Midbrain (tissue), 1 donor: ENCODE measurements around the gene CLBA1.

Experiments
- DNase-seq: peaks from one replicate; lab custom pipeline; 2025; lab: John Stamatoyannopoulos, UW

The CLBA1 gene

DNA sequence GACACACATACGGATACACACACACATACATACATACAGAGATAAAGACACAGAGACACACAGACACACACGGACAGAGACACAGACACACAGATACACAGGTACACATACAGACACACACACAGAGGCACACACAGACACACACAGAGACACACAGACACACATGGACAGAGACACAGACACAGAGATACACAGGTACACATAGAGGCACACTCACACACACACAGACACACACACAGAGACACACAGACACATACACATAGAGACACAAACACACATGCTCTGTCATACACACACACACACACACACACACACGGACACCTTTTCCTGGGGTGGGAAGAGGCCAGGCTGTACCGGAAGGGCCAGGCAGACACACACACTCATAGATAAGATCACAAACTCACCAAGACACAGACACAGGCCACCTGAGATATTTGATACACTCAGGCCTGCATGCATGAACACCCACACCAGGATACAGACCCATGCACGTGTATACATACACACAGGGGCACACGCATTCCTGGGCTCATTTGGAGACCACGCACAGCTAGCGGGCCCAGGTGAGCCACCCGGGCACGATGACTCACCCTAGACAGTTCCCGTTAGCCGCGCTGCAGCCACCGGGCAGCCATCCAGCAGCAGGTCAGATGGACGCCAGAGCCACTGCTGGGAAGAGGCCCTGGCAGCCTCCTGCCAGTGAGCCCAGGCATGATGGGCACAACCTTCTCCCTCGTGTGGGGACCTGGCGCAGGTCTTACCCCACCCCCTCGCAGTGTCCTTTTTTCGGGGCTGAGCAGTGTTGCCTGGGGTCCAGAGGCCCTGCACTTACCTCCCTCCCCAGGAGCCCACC, 5.6 kb upstream of the CLBA1 start:
- DNase-seq, result no peak

DNA sequence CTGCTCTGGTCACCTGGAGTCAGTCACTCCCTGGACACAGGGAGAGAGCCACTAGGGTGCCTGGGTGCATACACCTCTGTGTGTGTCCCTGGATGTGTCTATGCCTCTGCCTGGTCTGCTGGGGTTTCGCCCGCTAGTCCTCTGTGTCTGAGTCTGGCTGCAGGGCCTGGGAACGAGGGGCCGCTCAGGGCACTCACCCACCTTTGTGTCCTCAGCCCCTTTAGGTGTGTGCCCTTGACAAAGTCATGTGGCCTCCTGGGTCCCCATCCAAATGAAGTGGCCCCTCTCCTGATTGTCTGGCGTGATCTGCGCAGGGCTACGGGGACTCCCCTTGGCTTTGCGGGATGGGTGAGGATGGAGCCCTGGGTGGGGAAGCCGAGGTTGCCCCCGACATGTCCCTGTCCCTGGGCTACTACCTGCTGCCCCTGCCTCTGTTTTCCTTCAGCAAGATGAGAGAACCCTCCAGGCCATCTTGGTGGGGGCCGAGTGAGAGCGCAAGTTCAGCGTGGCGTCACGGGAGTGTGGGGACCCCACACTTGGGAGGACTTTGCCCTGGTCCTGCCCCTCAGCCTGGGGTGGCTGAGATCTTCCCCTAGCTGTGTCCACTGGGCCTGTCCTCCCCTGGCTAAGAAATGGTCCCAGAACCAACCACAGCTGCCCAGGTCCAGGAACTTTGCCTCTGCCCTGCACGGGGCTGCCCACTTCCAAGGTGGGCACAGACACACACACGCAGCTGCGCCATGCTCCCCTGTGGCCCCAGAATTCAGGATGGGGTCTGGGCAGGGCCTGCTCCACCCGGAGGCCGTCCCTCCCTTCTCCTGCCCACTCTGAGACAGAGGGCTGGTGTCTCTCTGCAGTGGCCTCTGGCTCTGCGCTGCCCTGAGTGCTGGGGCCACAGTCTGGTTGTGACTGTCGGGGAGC, 4.7 kb upstream of the CLBA1 start:
- DNase-seq, result no peak

GRCh38 chr14:104981699-104982541, 3.7 kb upstream of the CLBA1 start:
- DNase-seq, result no peak

DNA sequence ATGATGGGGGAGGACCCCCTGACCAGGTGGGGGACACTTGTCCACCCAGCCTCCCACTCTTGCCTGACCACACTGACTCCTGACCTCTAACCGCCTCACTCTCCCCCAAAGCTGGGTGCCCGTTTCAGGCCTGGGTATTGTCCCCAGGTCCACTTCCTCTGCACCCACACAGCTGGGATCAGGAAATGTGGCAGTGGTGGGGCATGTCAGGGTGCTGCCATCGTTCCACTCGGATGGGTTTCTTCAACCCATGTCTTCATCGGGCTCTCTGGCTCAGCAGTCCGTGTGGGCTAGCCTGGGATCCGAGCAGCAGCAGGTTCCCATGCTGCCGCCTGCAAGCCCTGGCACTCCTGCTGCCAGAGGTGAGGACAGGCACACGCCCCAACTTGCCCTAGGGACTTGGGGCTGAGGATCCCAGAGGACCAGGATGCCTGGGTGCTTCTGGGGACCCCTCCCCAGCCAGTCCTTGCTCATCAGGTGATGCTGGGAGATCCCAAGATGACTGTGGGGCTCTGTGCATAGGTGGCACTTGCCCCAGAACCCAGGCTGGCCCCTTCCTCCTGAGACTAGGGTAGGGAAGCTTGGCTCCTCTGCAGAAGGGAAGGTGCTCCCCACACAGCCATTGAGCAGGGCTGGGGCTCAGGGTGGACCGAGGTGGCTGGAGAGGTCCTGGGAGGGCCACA, 2.9 kb upstream of the CLBA1 start:
- no peak for DNase-seq

- DNase-seq, result no peak
Observed at GRCh38 chr14:104983231-104983721, 2.3 kb upstream of the CLBA1 start.

- DNase-seq, result no peak
Observed at GRCh38 chr14:104984056-104984894, 1.3 kb upstream of the CLBA1 start.

DNA sequence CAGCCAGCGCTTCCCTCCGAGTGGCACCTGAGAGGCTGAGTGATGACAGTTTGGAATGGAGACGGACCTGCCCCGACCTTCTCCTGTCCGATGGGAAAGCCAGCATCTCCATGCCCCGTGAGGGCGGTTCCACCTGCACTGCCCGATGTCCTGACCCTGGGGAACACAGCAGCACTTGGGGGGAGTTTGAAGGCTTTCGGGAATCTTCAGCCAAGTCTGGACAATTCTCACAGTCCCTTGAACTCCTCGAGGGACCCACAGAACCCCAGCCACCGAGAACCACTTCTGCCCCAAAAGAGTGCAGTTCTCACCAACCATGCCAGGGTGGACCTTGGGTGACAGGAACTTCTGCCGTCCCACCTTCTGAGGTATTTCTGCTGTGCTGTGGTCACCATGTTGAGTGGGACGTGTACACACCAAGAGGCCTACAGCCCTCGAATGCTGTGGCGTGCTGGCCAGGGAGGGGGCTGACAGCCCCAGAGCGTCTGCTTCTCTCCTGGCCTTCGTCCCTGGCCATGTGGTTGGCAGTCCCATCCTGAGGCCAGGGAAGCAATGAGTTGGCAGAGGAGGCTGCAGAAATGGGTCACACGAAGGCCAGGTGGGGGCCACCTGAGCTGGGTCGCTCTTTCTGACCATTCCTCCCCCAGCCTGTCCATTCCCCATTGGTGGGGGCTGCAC, 1.0 kb downstream of the CLBA1 start:
- no peak for DNase-seq

GRCh38 chr14:104989236-104989950, 3.8 kb downstream of the CLBA1 start:
- DNase-seq, result no peak

- no peak for DNase-seq
Observed at GRCh38 chr14:104989951-104990303, 4.3 kb downstream of the CLBA1 start.

GRCh38 chr14:104991896-104992230, 6.3 kb downstream of the CLBA1 start:
- no peak for DNase-seq

- DNase-seq, result no peak
Observed at GRCh38 chr14:104992501-104992900, 6.9 kb downstream of the CLBA1 start.

DNA sequence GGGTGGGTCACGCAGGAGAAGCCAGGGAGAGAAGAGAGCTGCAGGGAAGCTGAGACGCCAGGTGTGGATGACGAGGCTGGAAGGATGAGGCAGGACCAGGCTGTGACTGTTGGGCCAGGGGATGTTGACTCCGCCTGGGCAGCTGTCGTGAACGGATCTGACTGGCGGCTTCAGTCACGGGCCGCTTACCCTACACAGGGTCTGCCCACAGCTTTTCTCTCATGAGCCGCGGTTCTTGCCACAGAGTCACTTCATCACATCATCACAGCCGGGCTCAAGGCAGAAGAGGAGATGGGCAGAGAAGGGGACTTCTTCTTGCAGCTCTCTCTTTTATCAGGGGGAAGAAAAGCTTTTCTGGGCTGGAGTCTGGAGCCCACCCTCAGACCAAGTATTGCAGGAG, 7.7 kb downstream of the CLBA1 start:
- no peak for DNase-seq

GRCh38 chr14:104993808-104994591, 8.4 kb downstream of the CLBA1 start:
- DNase-seq, result no peak

GRCh38 chr14:104994978-104995377, 9.4 kb downstream of the CLBA1 start:
- no peak for DNase-seq

GRCh38 chr14:104996032-104996431, 10.4 kb downstream of the CLBA1 start:
- DNase-seq, result no peak

- DNase-seq, result no peak
Observed at GRCh38 chr14:104996483-104996882, 10.9 kb downstream of the CLBA1 start.

DNA sequence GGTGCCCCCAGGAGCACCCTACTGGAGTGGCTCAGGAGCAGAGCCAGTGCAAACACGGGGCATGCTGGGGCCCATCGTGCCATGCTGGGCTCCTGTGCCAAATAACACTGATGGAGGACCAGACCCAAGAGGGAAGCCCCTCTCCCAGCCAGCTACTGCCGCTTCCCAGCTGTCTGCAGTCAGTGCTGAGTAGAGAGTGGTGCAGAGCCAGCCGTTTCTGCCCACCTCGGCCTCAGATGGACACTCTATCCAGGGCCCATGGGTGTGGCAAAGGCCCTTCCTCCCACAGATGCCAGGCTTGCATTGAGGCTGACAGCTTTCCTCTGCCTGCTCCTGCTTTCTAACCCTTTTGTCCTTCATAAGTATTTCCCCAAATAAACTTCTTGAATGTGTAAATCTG, 13.2 kb downstream of the CLBA1 start:
- DNase-seq, result no peak

GRCh38 chr14:104999361-104999760, 13.8 kb downstream of the CLBA1 start:
- no peak for DNase-seq
